Measurements from ENCODE around the gene CDYL. TPM values are rescaled to one million over a fixed set of nuclear protein-coding genes. Genes with fewer than 3 reads are reported as not detected.

CDYL gene
- total RNA-seq, 1 donor from 2014 or later = 51.9 TPM

- DNase-seq (ENCODE audit: low spot score) = no peak
These were observed 104.2 kb downstream of the CDYL start for GRCh38 chr6:4880363-4880762.

GRCh38 chr6:4883298-4883697 lies 107.1 kb downstream of the CDYL start:
- no peak for DNase-seq (ENCODE audit: low spot score)

GRCh38 chr6:4884646-4885340 lies 108.6 kb downstream of the CDYL start:
- DNase-seq (ENCODE audit: low spot score) = no peak

GRCh38 chr6:4885341-4885933 lies 109.2 kb downstream of the CDYL start:
- DNase-seq (ENCODE audit: low spot score) = no peak

GRCh38 chr6:4888841-4889240 lies 112.6 kb downstream of the CDYL start:
- DNase-seq (ENCODE audit: low spot score) = no peak

- DNase-seq (ENCODE audit: low spot score) = no peak
These were observed 113.5 kb downstream of the CDYL start for GRCh38 chr6:4889701-4890100.

GRCh38 chr6:4890191-4890590 lies 114.0 kb downstream of the CDYL start:
- DNase-seq (ENCODE audit: low spot score) = no peak

- DNase-seq (ENCODE audit: low spot score) = no peak
These were observed 114.4 kb downstream of the CDYL start for GRCh38 chr6:4890627-4891026.

GRCh38 chr6:4891141-4891540 lies 114.9 kb downstream of the CDYL start:
- no peak for DNase-seq (ENCODE audit: low spot score)

GRCh38 chr6:4892785-4893485 lies 116.7 kb downstream of the CDYL start:
- DNase-seq (ENCODE audit: low spot score) = no peak

GRCh38 chr6:4894049-4894448 lies 117.8 kb downstream of the CDYL start:
- DNase-seq (ENCODE audit: low spot score) = no peak

- no peak for DNase-seq (ENCODE audit: low spot score)
These were observed 119.8 kb downstream of the CDYL start for GRCh38 chr6:4895971-4896370.

- DNase-seq (ENCODE audit: low spot score) = no peak
These were observed 120.2 kb downstream of the CDYL start for GRCh38 chr6:4896401-4896800.

GRCh38 chr6:4899249-4900034 lies 123.2 kb downstream of the CDYL start:
- no peak for DNase-seq (ENCODE audit: low spot score)

GRCh38 chr6:4901386-4902061 lies 125.3 kb downstream of the CDYL start:
- DNase-seq (ENCODE audit: low spot score) = no peak

GRCh38 chr6:4902363-4902762 lies 126.2 kb downstream of the CDYL start:
- no peak for DNase-seq (ENCODE audit: low spot score)

GRCh38 chr6:4903121-4903520 lies 126.9 kb downstream of the CDYL start:
- DNase-seq (ENCODE audit: low spot score) = no peak

- no peak for DNase-seq (ENCODE audit: low spot score)
These were observed 127.7 kb downstream of the CDYL start for GRCh38 chr6:4903751-4904370.

GRCh38 chr6:4904461-4905025 lies 128.3 kb downstream of the CDYL start:
- no peak for DNase-seq (ENCODE audit: low spot score)

GRCh38 chr6:4905826-4906225 lies 129.6 kb downstream of the CDYL start:
- no peak for DNase-seq (ENCODE audit: low spot score)
